HG03469 (cell line): ENCODE data around the gene RAG1.
A peak's percentile ranks its signal among the peaks of the same experiment; 100 is the strongest.
"Not testable (repeated sequence)": the region's sequence is repeated elsewhere in the genome, so short reads cannot be mapped to it uniquely, and the experiment has no call there.

Experiments used
- ATAC-seq: cut with Tn5 transposase; IDR thresholded peaks from one replicate; pipeline ENCODE4 v1.9.1; 2021; ENCODE audit warnings: mild to moderate bottlenecking, moderate library complexity, moderate number of reproducible peaks; ENCODE audit not compliant: unreplicated experiment

The RAG1 gene

DNA sequence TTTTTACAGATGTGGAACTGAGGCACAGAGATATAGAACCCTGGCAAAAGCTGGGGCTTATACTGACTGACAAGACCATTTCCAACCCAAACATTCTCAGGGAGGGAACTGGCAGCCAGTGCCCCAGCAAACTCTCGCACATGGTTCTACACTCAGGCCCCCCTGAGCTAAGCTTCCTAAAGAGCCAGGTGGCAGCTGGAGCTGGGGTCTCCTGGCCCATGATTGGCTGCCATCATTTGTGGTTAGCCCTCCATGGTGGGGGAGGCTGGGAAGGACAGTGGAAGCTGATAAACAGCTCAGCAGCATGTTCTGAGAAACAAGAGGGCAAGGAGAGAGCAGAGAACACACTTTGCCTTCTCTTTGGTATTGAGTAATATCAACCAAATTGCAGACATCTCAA, at the start of gene RAG1:
Gene RAG1 (plus strand): TSS at position 314 of the 400 bp plus-strand sequence. CDS start 5,298 bp downstream, outside the sequence.
- no peak for ATAC-seq

DNA sequence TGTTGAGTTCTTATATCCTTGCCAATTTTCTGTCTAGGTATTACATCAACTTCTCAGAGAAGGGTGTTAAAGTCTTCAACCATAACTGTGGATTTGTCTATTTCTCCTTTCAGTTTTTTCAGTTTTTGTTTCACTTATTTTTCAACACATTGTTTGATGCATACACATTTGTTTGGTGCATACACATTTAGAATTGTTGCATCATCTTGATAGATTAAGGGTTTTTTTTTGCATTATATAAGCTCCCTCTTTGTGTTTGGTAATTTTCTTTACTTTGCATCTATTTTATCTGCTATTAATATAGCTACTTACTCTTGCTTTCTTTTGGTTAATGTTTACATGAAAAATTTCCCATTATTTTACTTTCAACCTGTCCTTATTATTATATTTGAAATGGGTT, 37.0 kb upstream of the RAG1 start:
- ATAC-seq, result no peak

DNA sequence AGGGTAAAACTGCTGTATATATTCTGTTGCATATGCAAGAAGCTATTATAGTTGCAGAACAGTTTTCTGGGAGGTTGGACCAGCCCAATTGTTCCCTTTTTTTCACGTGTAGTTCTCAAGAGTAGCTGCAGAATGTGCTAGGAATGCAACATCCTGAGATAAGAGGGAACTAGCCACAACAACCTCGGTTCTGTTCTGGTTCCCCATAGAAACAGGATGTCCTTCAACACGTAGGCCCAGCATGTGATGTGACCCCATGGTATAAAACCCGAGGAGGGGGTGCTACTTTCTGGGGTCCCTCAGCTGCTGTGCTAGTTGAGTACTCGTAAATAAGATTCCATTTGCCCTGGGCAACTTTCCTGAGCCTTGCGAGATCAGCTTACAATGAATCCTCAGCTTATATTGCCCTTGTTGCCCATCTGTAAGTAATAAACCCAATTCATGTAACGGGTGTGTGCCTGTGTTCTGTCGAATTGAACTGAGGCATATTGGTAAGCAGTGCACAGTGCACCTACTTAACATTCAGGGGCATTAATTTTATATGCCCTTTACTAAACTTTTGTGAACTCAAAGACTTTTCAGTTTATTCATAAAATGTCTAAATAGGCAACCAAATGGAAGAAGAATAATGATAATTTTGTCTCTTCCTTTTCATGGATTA, 34.7 kb upstream of the RAG1 start:
- ATAC-seq, result no peak

DNA sequence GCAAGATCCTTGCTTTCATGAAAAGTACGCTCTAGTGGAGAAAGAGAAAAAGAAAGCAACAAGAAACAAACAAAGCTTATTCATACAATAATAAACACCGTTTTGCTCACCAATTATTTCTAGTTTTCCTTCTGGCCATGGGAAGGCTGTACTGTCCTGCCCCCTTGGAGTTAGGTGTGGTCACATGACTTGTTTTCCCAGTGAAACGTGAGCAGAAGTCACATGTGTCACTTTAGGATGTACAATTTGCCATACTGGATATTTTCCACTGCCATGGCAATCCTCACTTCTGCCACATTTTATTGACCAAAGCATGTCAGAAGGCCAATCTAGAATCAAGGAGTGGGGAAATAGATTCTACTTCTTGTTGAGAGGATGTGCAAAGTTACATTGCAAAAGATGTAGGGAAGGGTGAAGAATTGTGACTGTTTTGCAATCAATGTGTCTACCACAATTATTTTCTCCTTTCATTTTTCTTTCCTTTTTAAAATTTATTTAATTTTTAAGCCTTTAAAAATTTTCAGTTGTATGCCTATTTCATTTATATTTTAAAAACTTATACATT, 33.4 kb upstream of the RAG1 start:
- ATAC-seq, result no peak

DNA sequence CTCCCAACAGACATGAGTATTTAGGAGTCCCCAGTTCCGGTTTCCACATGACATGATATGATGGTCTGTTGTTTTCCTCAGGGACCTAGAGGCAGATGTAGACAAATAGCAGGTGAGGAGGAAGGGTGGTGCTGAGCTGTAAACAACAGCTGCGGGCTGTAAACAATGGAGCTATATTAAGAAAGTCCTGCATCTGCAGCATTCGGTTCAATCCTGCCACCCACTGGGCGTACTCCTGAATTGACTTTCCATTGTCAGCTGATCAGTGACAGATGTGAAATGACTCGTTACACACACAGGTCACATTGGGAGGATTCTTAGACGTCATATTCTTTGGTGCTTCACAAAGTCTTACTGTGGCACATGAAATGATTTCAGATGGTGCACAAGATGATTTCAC, 26.8 kb upstream of the RAG1 start:
- ATAC-seq, result peak; percentile 99

DNA sequence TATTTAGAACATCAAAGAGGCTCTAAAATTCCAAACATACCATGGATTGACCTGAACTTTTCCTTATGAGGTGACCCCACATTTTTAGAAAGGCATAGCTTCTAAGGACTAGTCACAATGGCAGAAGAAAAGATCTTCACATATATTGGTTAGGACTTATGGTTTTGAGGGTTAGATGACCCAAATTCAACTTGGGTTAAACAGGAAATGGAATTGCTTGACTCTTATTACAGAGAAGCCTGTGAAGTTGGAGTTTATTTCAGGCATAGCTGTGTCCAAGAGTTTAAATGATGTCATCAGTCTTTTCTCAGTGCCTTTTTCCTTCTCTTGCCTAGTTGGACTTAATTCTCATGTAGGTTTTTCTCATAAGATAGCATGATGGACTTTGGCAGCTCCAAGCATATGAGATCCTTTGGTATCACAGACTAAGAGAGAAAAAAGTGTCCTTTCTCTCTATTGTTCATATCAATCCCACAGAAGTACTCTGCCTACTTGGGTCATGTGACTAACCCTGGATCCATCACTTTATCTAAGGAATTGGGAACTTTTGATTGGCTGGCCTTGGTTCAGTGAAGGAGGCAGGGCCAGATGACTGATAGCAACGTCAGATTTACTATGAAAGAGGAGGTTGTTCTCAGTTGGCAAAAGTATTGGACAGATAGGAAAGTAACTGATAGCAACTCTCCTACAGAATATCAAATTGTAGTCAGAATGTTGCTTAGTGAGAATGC, 17.3 kb upstream of the RAG1 start:
- ATAC-seq, result no peak

DNA sequence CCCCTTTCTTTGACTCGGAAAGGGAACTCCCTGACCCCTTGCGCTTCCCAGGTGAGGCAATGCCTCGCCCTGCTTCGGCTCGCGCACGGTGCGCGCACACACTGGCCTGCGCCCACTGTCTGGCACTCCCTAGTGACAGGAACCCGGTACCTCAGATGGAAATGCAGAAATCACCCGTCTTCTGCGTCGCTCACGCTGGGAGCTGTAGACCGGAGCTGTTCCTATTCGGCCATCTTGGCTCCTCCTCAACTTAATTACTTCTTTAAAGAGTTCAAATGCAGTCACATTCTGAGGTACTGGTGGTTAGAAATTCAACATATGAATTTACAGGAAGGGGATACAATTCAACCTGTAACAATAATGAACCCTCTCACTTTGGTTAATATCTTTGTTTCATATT, 10.4 kb upstream of the RAG1 start:
- ATAC-seq, result not testable (repeated sequence)

DNA sequence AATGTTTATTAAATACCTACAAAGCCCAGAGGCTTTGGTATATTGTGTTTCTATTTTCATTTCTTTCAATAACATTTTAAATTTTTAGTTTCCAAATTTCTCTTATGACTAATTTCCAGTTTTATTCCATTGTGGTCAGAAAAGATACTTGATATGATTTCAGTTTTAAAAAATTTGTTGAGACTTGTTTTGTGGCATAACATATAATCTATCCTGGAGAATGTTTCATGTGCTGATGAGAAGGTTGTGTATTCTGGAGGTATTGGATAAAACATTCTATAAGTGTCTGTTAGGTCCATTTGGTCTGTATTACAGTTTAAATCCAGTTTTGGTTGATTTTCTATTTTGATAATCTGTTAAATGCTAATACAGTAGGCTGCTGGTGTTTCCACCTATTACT, 9.8 kb upstream of the RAG1 start:
- no peak for ATAC-seq

DNA sequence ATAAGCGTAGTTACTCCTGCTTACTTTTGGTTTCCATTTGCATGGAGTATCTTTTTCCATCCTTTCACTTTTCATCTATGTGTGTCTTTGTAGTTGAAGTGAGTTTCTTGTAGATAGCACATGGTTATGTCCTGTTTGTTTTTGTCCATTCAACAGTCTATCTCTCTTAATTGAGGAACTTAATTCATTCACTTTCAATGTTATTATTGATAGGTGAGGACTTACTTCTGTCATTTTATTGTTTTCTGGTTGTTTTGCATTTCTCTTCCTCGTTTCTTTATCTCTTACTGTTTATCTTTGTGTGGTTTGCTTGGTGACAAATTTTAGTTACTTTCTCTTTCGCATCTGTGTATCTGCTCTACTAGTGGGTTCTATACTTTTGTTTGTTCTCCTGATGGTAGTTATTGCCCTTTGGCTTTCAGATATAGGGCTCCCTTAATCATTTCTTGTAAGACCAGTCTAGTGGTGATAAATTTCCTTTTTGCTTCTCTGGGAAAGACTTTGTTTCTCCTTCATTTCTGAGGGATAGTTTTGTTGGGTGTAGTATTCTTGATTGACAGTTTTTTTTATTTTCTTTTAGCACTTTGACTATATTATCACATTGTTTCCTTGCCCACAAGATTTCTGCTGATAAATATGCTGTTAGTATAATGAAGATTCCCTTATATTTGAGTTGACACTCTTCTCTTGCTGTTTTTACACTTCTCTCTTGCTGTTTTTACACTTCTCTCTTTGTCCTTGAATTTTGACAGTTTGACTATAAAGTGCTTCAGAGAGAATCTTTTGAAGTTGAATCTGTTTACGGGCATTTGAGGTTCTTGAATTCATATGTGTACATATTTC, 9.0 kb upstream of the RAG1 start:
- ATAC-seq, result peak; percentile 92

DNA sequence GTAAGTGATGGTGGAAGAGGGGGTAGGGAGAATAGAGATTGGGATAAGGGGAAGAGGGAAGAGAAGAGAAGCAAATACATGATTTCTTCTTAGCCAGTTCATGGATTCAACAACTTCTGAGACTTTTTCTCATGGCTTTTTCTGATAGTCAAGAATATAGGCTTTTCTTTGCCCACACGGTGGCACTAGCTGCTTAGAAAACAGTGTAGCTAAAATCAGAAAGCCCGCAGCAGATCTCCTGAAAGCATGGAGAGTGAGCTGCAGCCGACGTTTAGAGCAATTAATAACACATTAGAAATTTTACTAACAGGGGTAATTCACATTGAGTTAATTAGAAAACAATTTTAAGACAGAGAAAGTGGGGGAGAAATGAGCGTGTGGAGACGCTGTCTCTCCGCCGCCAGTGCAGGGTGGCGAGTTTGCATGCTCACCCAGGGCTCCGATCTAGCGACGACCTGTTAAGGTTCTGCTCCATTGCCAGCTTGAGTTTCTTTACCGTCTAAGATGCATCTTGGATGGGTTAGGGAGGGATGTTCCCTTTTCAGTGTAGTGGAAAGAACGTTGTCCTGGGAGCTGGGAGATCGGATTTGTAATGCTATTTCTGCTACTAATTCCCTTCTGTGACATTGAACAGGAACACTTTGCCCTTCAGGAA, 3.3 kb upstream of the RAG1 start:
- peak; percentile 42 for ATAC-seq

DNA sequence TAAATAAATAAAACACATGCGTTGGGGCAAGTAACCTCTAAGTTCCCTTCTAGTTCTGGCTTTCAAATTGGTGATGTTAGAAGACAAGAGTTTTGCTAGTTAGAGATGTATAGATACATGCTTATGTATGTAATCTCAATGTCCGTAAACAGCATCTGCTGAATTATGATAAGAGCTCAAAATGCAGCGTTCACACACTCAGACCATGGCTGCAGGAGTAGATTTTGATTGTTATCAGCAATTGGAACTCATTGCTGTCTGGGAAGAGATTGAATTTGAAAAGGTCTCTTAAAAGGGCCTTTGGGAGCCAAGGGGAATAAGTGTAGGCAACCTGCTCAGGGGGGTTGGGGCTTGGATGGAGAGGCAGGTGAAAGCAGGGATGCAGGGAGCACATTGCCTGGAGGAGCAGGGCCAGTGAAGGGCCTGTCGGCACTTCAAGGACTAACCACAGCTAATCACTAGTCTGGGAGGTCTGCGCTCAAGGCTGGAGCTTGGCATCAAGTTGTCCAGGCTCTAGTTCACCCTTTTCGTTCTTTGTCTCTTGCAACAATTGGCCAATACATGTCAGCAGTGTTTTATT, 2.7 kb upstream of the RAG1 start:
- no peak for ATAC-seq

DNA sequence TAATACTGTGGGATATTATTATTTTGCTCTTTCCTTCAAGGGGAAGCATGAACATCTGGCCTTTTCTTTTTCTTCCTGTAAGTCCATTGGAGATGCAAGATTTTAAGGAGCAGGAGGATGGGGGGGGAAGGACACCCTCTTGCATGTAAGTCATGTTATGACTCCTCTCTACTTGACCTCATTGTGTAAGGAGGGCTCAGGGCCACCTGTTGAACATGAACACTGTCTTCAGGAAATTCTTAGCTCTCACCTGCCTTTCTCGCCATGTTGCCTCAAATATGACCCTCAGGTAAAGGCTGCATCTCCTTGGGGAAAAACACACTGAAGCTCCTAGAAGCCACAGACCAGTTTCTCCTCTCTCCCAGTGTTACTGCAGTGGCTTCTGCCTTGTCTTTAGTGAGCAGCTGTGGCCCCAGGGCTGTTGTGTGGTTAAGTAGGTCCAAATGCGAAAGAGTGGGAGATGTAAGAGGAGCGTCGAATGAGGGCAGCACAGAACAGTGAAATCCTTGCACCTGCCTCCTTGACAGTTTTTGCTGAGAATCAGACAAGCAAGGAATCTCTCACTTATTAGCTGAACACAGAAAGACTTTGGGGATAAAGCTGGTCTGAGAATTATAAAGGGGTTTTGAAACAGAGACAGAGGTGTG, 1.3 kb upstream of the RAG1 start:
- ATAC-seq, result no peak

DNA sequence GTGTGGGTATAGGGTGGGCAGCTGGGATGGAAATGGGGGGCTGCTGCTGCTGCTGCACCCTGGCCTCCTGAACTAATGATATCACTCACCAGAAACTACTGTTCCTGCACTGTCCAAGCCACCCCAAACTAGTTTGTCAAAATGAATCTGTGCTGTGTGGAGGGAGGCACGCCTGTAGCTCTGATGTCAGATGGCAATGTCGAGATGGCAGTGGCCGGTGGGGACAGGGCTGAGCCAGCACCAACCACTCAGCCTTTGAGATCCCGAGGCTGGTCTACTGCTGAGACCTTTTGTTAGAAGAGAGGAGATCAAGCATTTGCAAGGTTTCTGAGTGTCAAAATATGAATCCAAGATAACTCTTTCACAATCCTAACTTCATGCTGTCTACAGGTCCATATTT, 1.3 kb downstream of the RAG1 start:
- ATAC-seq, result no peak

DNA sequence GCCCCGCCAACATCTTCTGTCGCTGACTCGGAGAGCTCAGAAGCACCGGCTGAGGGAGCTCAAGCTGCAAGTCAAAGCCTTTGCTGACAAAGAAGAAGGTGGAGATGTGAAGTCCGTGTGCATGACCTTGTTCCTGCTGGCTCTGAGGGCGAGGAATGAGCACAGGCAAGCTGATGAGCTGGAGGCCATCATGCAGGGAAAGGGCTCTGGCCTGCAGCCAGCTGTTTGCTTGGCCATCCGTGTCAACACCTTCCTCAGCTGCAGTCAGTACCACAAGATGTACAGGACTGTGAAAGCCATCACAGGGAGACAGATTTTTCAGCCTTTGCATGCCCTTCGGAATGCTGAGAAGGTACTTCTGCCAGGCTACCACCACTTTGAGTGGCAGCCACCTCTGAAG, 6.7 kb downstream of the RAG1 start:
- no peak for ATAC-seq

DNA sequence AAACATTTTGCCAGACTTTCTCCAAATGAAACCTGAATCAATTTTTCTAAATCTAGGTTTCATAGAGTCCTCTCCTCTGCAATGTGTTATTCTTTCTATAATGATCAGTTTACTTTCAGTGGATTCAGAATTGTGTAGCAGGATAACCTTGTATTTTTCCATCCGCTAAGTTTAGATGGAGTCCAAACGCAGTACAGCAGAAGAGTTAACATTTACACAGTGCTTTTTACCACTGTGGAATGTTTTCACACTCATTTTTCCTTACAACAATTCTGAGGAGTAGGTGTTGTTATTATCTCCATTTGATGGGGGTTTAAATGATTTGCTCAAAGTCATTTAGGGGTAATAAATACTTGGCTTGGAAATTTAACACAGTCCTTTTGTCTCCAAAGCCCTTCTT, 9.6 kb downstream of the RAG1 start:
- no peak for ATAC-seq

DNA sequence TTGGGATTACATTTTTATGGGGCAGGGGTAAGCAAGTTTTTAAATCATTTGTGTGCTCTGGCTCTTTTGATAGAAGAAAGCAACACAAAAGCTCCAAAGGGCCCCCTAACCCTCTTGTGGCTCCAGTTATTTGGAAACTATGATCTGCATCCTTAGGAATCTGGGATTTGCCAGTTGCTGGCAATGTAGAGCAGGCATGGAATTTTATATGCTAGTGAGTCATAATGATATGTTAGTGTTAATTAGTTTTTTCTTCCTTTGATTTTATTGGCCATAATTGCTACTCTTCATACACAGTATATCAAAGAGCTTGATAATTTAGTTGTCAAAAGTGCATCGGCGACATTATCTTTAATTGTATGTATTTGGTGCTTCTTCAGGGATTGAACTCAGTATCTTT, 10.1 kb downstream of the RAG1 start:
- no peak for ATAC-seq

DNA sequence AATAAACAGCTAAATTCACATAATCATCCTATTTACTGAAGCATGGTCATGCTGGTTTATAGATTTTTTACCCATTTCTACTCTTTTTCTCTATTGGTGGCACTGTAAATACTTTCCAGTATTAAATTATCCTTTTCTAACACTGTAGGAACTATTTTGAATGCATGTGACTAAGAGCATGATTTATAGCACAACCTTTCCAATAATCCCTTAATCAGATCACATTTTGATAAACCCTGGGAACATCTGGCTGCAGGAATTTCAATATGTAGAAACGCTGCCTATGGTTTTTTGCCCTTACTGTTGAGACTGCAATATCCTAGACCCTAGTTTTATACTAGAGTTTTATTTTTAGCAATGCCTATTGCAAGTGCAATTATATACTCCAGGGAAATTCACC, 10.7 kb downstream of the RAG1 start:
- no peak for ATAC-seq

DNA sequence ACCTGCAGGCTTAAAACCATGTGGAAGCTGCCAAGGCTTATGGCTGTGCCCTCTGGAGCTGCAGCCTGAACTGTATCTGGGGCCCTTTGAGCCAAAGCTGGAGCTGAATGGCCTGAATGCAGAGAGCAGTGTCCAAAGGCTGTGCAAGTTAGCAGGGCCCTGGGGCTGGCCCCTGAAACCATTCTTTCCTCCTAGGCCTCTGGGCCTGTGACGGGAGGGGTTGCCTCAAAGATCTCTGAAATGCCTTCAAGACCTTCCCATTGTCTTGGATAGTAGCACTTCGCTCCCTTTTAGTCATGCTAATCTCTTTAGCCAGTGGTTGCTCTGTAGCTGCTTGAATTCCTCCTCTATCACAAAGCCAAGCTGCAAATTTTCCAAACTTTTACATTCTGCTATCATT, 13.7 kb downstream of the RAG1 start:
- ATAC-seq, result no peak

DNA sequence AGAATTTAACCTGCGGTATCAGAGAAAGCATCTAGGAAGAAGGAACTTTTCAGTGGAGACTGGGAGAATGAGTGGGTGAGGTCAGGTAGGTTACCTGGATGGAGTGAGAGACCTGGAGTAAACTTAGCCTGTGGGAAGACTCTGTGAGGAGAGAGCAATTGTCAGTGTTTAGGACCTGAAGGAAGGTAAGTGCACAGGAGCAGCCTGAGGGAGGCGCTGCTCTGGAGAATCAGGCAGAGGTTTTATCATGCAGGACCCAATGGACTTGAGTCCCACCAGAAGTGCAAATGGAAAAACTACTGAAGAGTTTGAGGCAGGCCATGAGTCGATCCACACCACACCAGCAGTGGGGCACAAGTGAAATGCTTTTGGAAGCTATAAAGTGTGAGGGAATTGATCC, 15.9 kb downstream of the RAG1 start:
- ATAC-seq, result no peak

DNA sequence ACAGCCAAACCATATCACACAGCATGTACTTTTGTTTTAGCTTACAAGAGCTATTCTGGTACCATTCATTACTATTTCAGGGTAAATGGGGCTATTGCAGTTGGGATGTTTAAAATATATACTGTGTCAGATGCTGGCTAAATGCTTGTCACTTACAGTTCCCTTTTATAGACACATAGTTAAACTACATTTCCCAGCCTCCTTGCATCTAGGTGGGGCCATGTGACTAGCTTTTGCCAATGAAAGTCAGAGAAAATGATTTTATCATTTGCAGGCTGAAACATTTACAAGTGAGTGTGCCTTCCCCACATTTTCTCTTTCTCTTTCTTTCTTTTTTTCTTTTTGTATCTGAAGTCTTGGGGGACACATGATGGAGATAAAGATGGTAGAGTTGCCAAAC, 18.7 kb downstream of the RAG1 start:
- peak; percentile 64 for ATAC-seq
